Thoracic aorta (tissue), 2 donors: ENCODE measurements around the gene CSNK2A3. TPM values are rescaled to one million over a fixed set of nuclear protein-coding genes. Genes with fewer than 3 reads are reported as not detected.

ENCODE experiments used
- ATAC-seq: fragments of 150-250 bp; one replicate; pipeline ENCODE4 v1.8.0; 2017; ENCODE audit warnings: low read depth; ENCODE audit not compliant: insufficient number of reproducible peaks, low FRiP score
- DNase-seq: peaks from one replicate; pipeline ENCODE4 v3.0.0-alpha.2; 2020; ENCODE audit warnings: low spot score
- H3K27ac ChIP-seq, 2 donors: fragments of 200-600 bp; sonication (generic); 1 replicate in 1 of 2; 2 replicates in 1 of 2; pipeline ENCODE4 v1.5.1; 2016; ENCODE audit warnings: mild to moderate bottlenecking in 2 of 2, moderate library complexity in 2 of 2
- H3K27me3 ChIP-seq: fragments of 200-600 bp; sonication (generic); replicated peaks from 2 replicates; pipeline ENCODE4 v1.6.0; 2016; ENCODE audit warnings: mild to moderate bottlenecking; ENCODE audit not compliant: insufficient read depth
- H3K36me3 ChIP-seq: fragments of 200-600 bp; sonication (generic); one replicate; pipeline ENCODE4 v1.5.1; 2016
- H3K4me1 ChIP-seq, 2 donors: fragments of 200-600 bp; sonication (generic); 1 replicate in 1 of 2; 2 replicates in 1 of 2; pipeline versions ENCODE4 v1.5.1 to v1.6.0; 2016; ENCODE audit warnings: low read depth in 2 of 2, mild to moderate bottlenecking in 1 of 2; ENCODE audit not compliant: control insufficient read depth in 1 of 2
- H3K4me3 ChIP-seq: fragments of 200-600 bp; sonication (generic); 2 replicates; pipeline ENCODE4 v1.5.1; 2016; ENCODE audit warnings: mild to moderate bottlenecking
- H3K9me3 ChIP-seq: fragments of 200-600 bp; sonication (generic); 2 replicates; pipeline ENCODE4 v1.5.1; 2016
- CTCF ChIP-seq: fragments of 200-600 bp; sonication (generic); IDR thresholded peaks from one replicate; pipeline ENCODE4 v1.5.1; 2019; ENCODE audit warnings: antibody characterized with exemption
- total RNA-seq, 2 donors: library from RNA; depleted of rRNA; stranded (reverse); fragments of >200 nt; gene quantifications; one replicate each; pipeline versions ENCODE4 v1.1.0 to v1.2.3, GENCODE V29; 2016

The CSNK2A3 gene
- total RNA-seq, 2 donors from 2014 or later = 1.1 TPM

GRCh38 chr11:11380340-11380739, 27.3 kb upstream of the CSNK2A3 start:
- Histone ChIP-seq H3K4me3 (no peak overlapping the region), H3K4me1 (no peaks in the 10 kb centered on the region), H3K27me3 (no peaks in the 10 kb centered on the region), H3K27ac (no peak overlapping the region), H3K36me3 (no peaks in the 10 kb centered on the region), H3K9me3 (no peaks in the 10 kb centered on the region)
- ATAC-seq (no peak), DNase-seq (no peak)
- TF ChIP-seq CTCF = no peak

GRCh38 chr11:11379661-11380060, 26.6 kb upstream of the CSNK2A3 start:
- ATAC-seq (no peak), DNase-seq (no peak)
- Histone ChIP-seq H3K4me3 (no peak overlapping the region), H3K27ac (no peak overlapping the region), H3K27me3 (no peaks in the 10 kb centered on the region), H3K36me3 (no peaks in the 10 kb centered on the region), H3K9me3 (no peaks in the 10 kb centered on the region), H3K4me1 (no peaks in the 10 kb centered on the region)
- no peak for TF ChIP-seq CTCF

GRCh38 chr11:11378184-11378940, 25.3 kb upstream of the CSNK2A3 start:
- Histone ChIP-seq H3K4me3 (no peak overlapping the region), H3K27ac (no peak overlapping the region), H3K9me3 (no peaks in the 10 kb centered on the region), H3K27me3 (no peaks in the 10 kb centered on the region), H3K4me1 (no peaks in the 10 kb centered on the region), H3K36me3 (no peaks in the 10 kb centered on the region)
- no peak for TF ChIP-seq CTCF
- ATAC-seq = no peak
- no peak for DNase-seq

- Histone ChIP-seq H3K9me3 (no peaks in the 10 kb centered on the region), H3K4me1 (peaks cover 0 to 17% of the 10 kb centered on the region in 2 donors), H3K36me3 (no peaks in the 10 kb centered on the region), H3K27me3 (no peaks in the 10 kb centered on the region), H3K4me3 (no peak overlapping the region), H3K27ac (no peak overlapping the region)
- ATAC-seq = no peak
- no peak for TF ChIP-seq CTCF
- DNase-seq = no peak
Measured at GRCh38 chr11:11374358-11375148, 21.5 kb upstream of the CSNK2A3 start.

GRCh38 chr11:11373934-11374333, 20.9 kb upstream of the CSNK2A3 start:
- Histone ChIP-seq H3K27ac (no peak overlapping the region), H3K4me1 (peaks cover 0 to 17% of the 10 kb centered on the region in 2 donors), H3K36me3 (no peaks in the 10 kb centered on the region), H3K9me3 (no peaks in the 10 kb centered on the region), H3K4me3 (no peak overlapping the region), H3K27me3 (no peaks in the 10 kb centered on the region)
- no peak for DNase-seq
- no peak for ATAC-seq
- no peak for TF ChIP-seq CTCF
